Sigmoid colon (tissue), 4 donors: ENCODE results near the gene UVRAG.

Experiments used
- CTCF ChIP-seq, 4 experiments: fragments of 450-650 bp in 3 of 4; fragments of 200-600 bp in 1 of 4; IDR thresholded peaks; one replicate each; pipeline ENCODE4 v1.5.1; 2016 to 2019; ENCODE audit warnings: antibody characterized with exemption in 4 of 4, mild to moderate bottlenecking in 3 of 4, moderate library complexity in 2 of 4
- EP300 ChIP-seq, 4 donors: sonication (generic); formaldehyde crosslinking; IDR thresholded peaks; one replicate each; pipeline ENCODE4 v1.6.1; 2017; ENCODE audit warnings: antibody characterized with exemption in 4 of 4
- POLR2A ChIP-seq, 2 donors: fragments of 450-650 bp; IDR thresholded peaks; one replicate each; pipeline ENCODE4 v1.6.1; 2016; ENCODE audit warnings: antibody characterized with exemption in 2 of 2, mild to moderate bottlenecking in 2 of 2, moderate library complexity in 2 of 2
- POLR2AphosphoS5 ChIP-seq, 4 donors: sonication (generic); formaldehyde crosslinking; IDR thresholded peaks; one replicate each; pipeline ENCODE4 v1.6.1; 2017; ENCODE audit warnings: antibody characterized with exemption in 4 of 4

GRCh38 chr11:75777461-75778110 is 37.4 kb upstream of the UVRAG start:
- TF ChIP-seq POLR2A (IDR thresholded peaks at IDR 0.05), result no peak
- TF ChIP-seq CTCF (IDR thresholded peaks at IDR 0.05), result no peak
- no peak for TF ChIP-seq EP300 (IDR thresholded peaks at IDR 0.05)
- TF ChIP-seq POLR2AphosphoS5 (IDR thresholded peaks at IDR 0.05), result no peak
